ENCODE data around the gene DCAF8. TPM values are rescaled to one million over a fixed set of nuclear protein-coding genes. Genes with fewer than 3 reads are reported as not detected.

The DCAF8 gene
- total RNA-seq, 1 experiment from 2014 or later: 98.1 TPM

- no peak for TF ChIP-seq SP1 (IDR thresholded peaks at IDR 0.05; ENCODE audit: low read depth)
- no peak for TF ChIP-seq POLR2A (IDR thresholded peaks at IDR 0.05; ENCODE audit: borderline replicate concordance, extremely low read depth, insufficient read depth, insufficient read length)
- TF ChIP-seq EGR1 (IDR thresholded peaks at IDR 0.05; ENCODE audit: low read depth): no peak
- no peak for TF ChIP-seq EZH2phosphoT487 (IDR thresholded peaks at IDR 0.05; ENCODE audit: borderline replicate concordance)
- TF ChIP-seq REST (IDR thresholded peaks at IDR 0.05; ENCODE audit: low read depth): no peak
Observed at GRCh38 chr1:160177231-160177630, 85.1 kb downstream of the DCAF8 start (continued).

DNA sequence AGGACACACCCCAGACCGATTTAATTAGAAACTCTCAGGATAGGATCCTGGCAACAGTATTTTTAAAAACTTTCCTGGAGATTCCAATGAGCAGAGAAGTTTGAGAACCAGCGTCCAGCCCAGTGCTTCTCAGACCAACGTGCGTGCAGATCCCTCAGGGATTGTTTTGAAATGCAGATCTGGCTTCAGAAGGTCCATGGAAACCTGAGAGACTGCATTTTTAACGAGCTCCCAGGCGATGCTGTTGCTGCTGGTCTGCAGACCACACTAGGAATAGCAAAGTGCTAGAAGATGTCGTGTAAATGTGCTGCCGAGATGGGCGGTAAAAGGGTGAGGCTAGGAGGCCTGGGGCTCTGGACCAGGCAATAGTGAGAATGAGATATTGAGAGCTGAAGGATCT lies 90.4 kb downstream of the DCAF8 start:
- POLR2A ChIA-PET: no interaction called here

More for the DNA sequence above, 90.4 kb downstream of the DCAF8 start:
- CTCF ChIA-PET: no interaction called here
- no peaks in the 10 kb centered on the region for H3K36me3 ChIP-seq (ENCODE audit: control insufficient read depth in 1 of 2, insufficient read depth in 2 of 2, low read length in 2 of 2)
- H3K9ac ChIP-seq (ENCODE audit: low read length): no peak overlapping the region
- TF ChIP-seq, protein P1, sequence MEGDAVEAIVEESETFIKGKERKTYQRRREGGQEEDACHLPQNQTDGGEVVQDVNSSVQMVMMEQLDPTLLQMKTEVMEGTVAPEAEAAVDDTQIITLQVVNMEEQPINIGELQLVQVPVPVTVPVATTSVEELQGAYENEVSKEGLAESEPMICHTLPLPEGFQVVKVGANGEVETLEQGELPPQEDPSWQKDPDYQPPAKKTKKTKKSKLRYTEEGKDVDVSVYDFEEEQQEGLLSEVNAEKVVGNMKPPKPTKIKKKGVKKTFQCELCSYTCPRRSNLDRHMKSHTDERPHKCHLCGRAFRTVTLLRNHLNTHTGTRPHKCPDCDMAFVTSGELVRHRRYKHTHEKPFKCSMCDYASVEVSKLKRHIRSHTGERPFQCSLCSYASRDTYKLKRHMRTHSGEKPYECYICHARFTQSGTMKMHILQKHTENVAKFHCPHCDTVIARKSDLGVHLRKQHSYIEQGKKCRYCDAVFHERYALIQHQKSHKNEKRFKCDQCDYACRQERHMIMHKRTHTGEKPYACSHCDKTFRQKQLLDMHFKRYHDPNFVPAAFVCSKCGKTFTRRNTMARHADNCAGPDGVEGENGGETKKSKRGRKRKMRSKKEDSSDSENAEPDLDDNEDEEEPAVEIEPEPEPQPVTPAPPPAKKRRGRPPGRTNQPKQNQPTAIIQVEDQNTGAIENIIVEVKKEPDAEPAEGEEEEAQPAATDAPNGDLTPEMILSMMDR (IDR thresholded peaks at IDR 0.05 in 2 of 3, conservative IDR thresholded peaks at IDR 0.05 in 1 of 3; ENCODE audit: borderline replicate concordance in 1 of 3, insufficient read depth in 1 of 3, low read depth in 2 of 3, low read length in 2 of 3): no peak
- TF ChIP-seq POLR2AphosphoS5 (IDR thresholded peaks at IDR 0.05; ENCODE audit: low read depth, low read length) (no peak), TCF7L2 (IDR thresholded peaks at IDR 0.05; ENCODE audit: borderline replicate concordance, extremely low read depth, insufficient read depth, insufficient read length) (no peak), CBX3 (IDR thresholded peaks at IDR 0.05; ENCODE audit: low read depth) (no peak), SIN3A (IDR thresholded peaks at IDR 0.05; ENCODE audit: low read depth) (no peak), JUND (IDR thresholded peaks at IDR 0.05) (no peak), ELF1 (IDR thresholded peaks at IDR 0.05; ENCODE audit: borderline replicate concordance, low read depth) (no peak), REST (IDR thresholded peaks at IDR 0.05; ENCODE audit: low read depth) (no peak), POLR2A (IDR thresholded peaks at IDR 0.05; ENCODE audit: borderline replicate concordance, extremely low read depth, insufficient read depth, insufficient read length) (no peak)
- DNase-seq (ENCODE audit: low read depth, low spot score) (no peak), ATAC-seq (no peak)
- H4K20me1 ChIP-seq (ENCODE audit: insufficient read depth): no peaks in the 10 kb centered on the region
- H3K27ac ChIP-seq (ENCODE audit: low read depth, low read length): no peak overlapping the region
- no peak overlapping the region for H3K4me3 ChIP-seq (replicated peaks in 1 of 2; ENCODE audit: low read depth in 1 of 2, low read length in 2 of 2)
- H3K79me2 ChIP-seq (ENCODE audit: insufficient read depth, low read length): no peaks in the 10 kb centered on the region
- H2AFZ ChIP-seq (ENCODE audit: low read depth, low read length, poor library complexity, severe bottlenecking): no peak overlapping the region
- H3K9me2 ChIP-seq (ENCODE audit: insufficient read depth): no peaks in the 10 kb centered on the region
- no TSS peak for BruUV-seq (replicated peaks)
- RAD21 ChIA-PET (ENCODE audit: low non-redundant PET in 1 of 2, low total read pairs in 2 of 2, uncharacterized antibody in 2 of 2, unreplicated experiment in 2 of 2): no interaction called here
- H3K9me3 ChIP-seq (ENCODE audit: control insufficient read depth in 1 of 2, insufficient read depth in 1 of 2, low read depth in 1 of 2, low read length in 2 of 2): no peaks in the 10 kb centered on the region
- H3K4me1 ChIP-seq (ENCODE audit: control insufficient read depth in 1 of 2, insufficient read depth in 2 of 2, low read length in 2 of 2): no peaks in the 10 kb centered on the region
- intact Hi-C loops (cut with micrococcal nuclease): no loop called here
- H3K27me3 ChIP-seq (ENCODE audit: insufficient read depth, low read length): no peaks in the 10 kb centered on the region; the same call in 1 of the 2 replicates
- H3K4me2 ChIP-seq (ENCODE audit: low read length): no peak overlapping the region
